HCT116 (cell line): ENCODE measurements around the gene RGL4. TPM values are rescaled to one million over a fixed set of nuclear protein-coding genes. Genes with fewer than 3 reads are reported as not detected.

ENCODE experiments used
- ATAC-seq: fragments of 200-7000 bp; cut with Tn5 transposase; 2 replicates; pipeline ENCODE4 v1.9.1; 2020; ENCODE audit warnings: mild to moderate bottlenecking, moderate library complexity
- BruUV-seq: library from RNA; stranded (reverse); fragments of 400-500 nt; replicated peaks from 2 replicates; lab custom pipeline; 2021; lab: Mats Ljungman, UMichigan
- CTCF ChIA-PET: fragments of 300-600 bp; sonication (Branson Sonifier 250); formaldehyde crosslinking; loops from one replicate; lab custom pipeline; 2021; ENCODE audit warnings: antibody characterized with exemption; lab: Charles Lee
- POLR2A ChIA-PET: fragments of 300-600, 350-600 bp; sonication (Branson Sonifier 250); formaldehyde crosslinking; loops from one replicate; lab custom pipeline; 2021; ENCODE audit warnings: antibody characterized with exemption; lab: Charles Lee
- RAD21 ChIA-PET, 2 experiments: fragments of 300-600 bp; sonication (Branson Sonifier 250); formaldehyde crosslinking; loops; one replicate each; lab custom pipeline; 2023; ENCODE audit warnings: low total read pairs in 2 of 2; ENCODE audit not compliant: uncharacterized antibody in 2 of 2, unreplicated experiment in 2 of 2, low non-redundant PET in 1 of 2; lab: Charles Lee
- DNase-seq: peaks from one replicate; pipeline ENCODE4 v3.0.0-alpha.2; 2010; ENCODE audit warnings: low read depth, low spot score
- H2AFZ ChIP-seq: fragments of 200-600 bp; shearing (Covaris generic), sonication (generic); 2 replicates; pipeline ENCODE4 v1.6.1; 2017; ENCODE audit warnings: low read depth, mixed run types, mixed read lengths, antibody characterized with exemption, low read length; ENCODE audit not compliant: poor library complexity, severe bottlenecking
- H3K27ac ChIP-seq: 2 replicates; pipeline ENCODE4 v1.5.1; 2012; ENCODE audit warnings: low read depth, low read length
- H3K27me3 ChIP-seq: fragments of 200-600 bp; sonication (generic); 2 replicates; pipeline ENCODE4 v1.6.1; 2016; ENCODE audit warnings: mixed run types, low read length, mixed read lengths; ENCODE audit not compliant: insufficient read depth
- H3K36me3 ChIP-seq, 2 experiments: fragments of 200-500 bp in 1 of 2; fragments of 200-600 bp in 1 of 2; sonication (Bioruptor generic) in 1 of 2; sonication (generic) in 1 of 2; 2 replicates each; pipeline versions ENCODE4 v1.5.1 to v1.6.1; 2014 to 2016; ENCODE audit warnings: low read length in 2 of 2, inconsistent platforms in 1 of 2, mixed read lengths in 1 of 2, mixed run types in 1 of 2; ENCODE audit not compliant: insufficient read depth in 2 of 2, control insufficient read depth in 1 of 2
- H3K4me1 ChIP-seq, 2 experiments: fragments of 200-600 bp in 1 of 2; sonication (generic) in 1 of 2; 2 replicates each; pipeline versions ENCODE4 v1.5.1 to v1.6.1; 2012 to 2017; ENCODE audit warnings: low read length in 2 of 2, inconsistent platforms in 1 of 2, mild to moderate bottlenecking in 1 of 2, mixed read lengths in 1 of 2, mixed run types in 1 of 2, moderate library complexity in 1 of 2; ENCODE audit not compliant: insufficient read depth in 2 of 2, control insufficient read depth in 1 of 2
- H3K4me2 ChIP-seq: fragments of 200-600 bp; sonication (generic); 2 replicates; pipeline ENCODE4 v1.6.1; 2017; ENCODE audit warnings: mixed run types, low read length, mixed read lengths
- H3K4me3 ChIP-seq, 2 experiments: fragments of 200-600 bp in 1 of 2; sonication (generic) in 1 of 2; replicated peaks in 1 of 2; 2 replicates each; pipeline ENCODE4 v1.5.1; 2011 to 2016; ENCODE audit warnings: low read length in 2 of 2, control low read depth in 1 of 2, low read depth in 1 of 2, mild to moderate bottlenecking in 1 of 2, mixed read lengths in 1 of 2, mixed run types in 1 of 2
- H3K79me2 ChIP-seq: fragments of 200-600 bp; sonication (generic); 2 replicates; pipeline ENCODE4 v1.6.1; 2017; ENCODE audit warnings: mild to moderate bottlenecking, mixed run types, low read length, moderate library complexity, mixed read lengths; ENCODE audit not compliant: insufficient read depth
- H3K9ac ChIP-seq: fragments of 200-600 bp; sonication (generic); 2 replicates; pipeline ENCODE4 v1.6.1; 2016; ENCODE audit warnings: low read length, mixed read lengths
- H3K9me2 ChIP-seq: fragments of 200-600 bp; sonication (generic), shearing (Covaris generic); 2 replicates; pipeline ENCODE4 v1.6.1; 2017; ENCODE audit warnings: mixed run types, mild to moderate bottlenecking, moderate library complexity; ENCODE audit not compliant: insufficient read depth
- H3K9me3 ChIP-seq, 2 experiments: fragments of 200-500 bp in 1 of 2; fragments of 200-600 bp in 1 of 2; sonication (Bioruptor generic) in 1 of 2; sonication (generic) in 1 of 2; 2 replicates each; pipeline ENCODE4 v1.6.1; 2014 to 2017; ENCODE audit warnings: low read length in 2 of 2, mixed read lengths in 2 of 2, inconsistent platforms in 1 of 2, low read depth in 1 of 2, mild to moderate bottlenecking in 1 of 2, mixed run types in 1 of 2, moderate library complexity in 1 of 2; ENCODE audit not compliant: control insufficient read depth in 1 of 2, insufficient read depth in 1 of 2
- H4K20me1 ChIP-seq: fragments of 200-600 bp; sonication (generic), shearing (Covaris generic); 2 replicates; pipeline ENCODE4 v1.6.1; 2017; ENCODE audit warnings: mixed run types, mild to moderate bottlenecking, moderate library complexity; ENCODE audit not compliant: insufficient read depth
- CBX3 ChIP-seq: IDR thresholded peaks from 2 replicates; pipeline ENCODE4 v1.6.1; 2012; ENCODE audit warnings: low read depth
- EGR1 ChIP-seq: IDR thresholded peaks from 2 replicates; pipeline ENCODE4 v1.6.1; 2012; ENCODE audit warnings: low read depth
- ELF1 ChIP-seq: IDR thresholded peaks from 2 replicates; pipeline ENCODE4 v1.6.1; 2012; ENCODE audit warnings: low read depth, borderline replicate concordance
- EZH2 ChIP-seq: fragments of 200-600 bp; sonication (generic); IDR thresholded peaks from 2 replicates; pipeline ENCODE4 v1.6.1; 2017; ENCODE audit warnings: antibody characterized with exemption, mixed run types
- FOSL1 ChIP-seq: IDR thresholded peaks from 2 replicates; pipeline ENCODE4 v1.6.1; 2012; ENCODE audit warnings: low read depth
- POLR2AphosphoS5 ChIP-seq: IDR thresholded peaks from 2 replicates; pipeline ENCODE4 v1.6.1; 2011; ENCODE audit warnings: mild to moderate bottlenecking, low read depth, low read length, moderate library complexity
- SIN3A ChIP-seq: IDR thresholded peaks from 2 replicates; pipeline ENCODE4 v1.6.1; 2012; ENCODE audit warnings: low read depth
- SP1 ChIP-seq: IDR thresholded peaks from 2 replicates; pipeline ENCODE4 v1.6.1; 2012; ENCODE audit warnings: low read depth
- TCF7L2 ChIP-seq: IDR thresholded peaks from 2 replicates; pipeline ENCODE4 v1.7.0; 2011; ENCODE audit warnings: borderline replicate concordance, inconsistent platforms; ENCODE audit not compliant: insufficient read depth, insufficient read length; ENCODE audit errors: extremely low read depth
- YY1 ChIP-seq: IDR thresholded peaks from 2 replicates; pipeline ENCODE4 v1.6.1; 2011; ENCODE audit warnings: low read length, low read depth, moderate library complexity, mild to moderate bottlenecking; ENCODE audit not compliant: insufficient replicate concordance; ENCODE audit errors: extremely low read depth
- intact Hi-C: fragments of 100-400 bp; cut with micrococcal nuclease; formaldehyde crosslinking; loops from 2 replicates; pipeline ENCODE4 v1.10.0; 2022
- total RNA-seq: library from RNA; stranded (reverse); gene quantifications from one replicate; pipeline ENCODE4 v1.2.1, GENCODE V29; 2021; ENCODE audit not compliant: unreplicated experiment
- TF ChIP-seq, protein P1 (sequence below): IDR thresholded peaks from 2 replicates; pipeline ENCODE4 v1.6.1; 2012
- TF ChIP-seq, protein P2 (sequence below), 3 experiments: fragments of 200-600 bp in 1 of 3; sonication (generic) in 1 of 3; IDR thresholded peaks in 2 of 3; conservative IDR thresholded peaks in 1 of 3; 2 replicates each; pipeline ENCODE4 v1.5.1; 2012 to 2017; ENCODE audit warnings: low read depth in 2 of 3, low read length in 2 of 3, antibody characterized with exemption in 1 of 3, borderline replicate concordance in 1 of 3, control low read depth in 1 of 3, mild to moderate bottlenecking in 1 of 3, mixed read lengths in 1 of 3, mixed run types in 1 of 3, moderate library complexity in 1 of 3; ENCODE audit not compliant: insufficient read depth in 1 of 3

Gene RGL4
- total RNA-seq, 1 experiment from 2014 or later = not detected

DNA sequence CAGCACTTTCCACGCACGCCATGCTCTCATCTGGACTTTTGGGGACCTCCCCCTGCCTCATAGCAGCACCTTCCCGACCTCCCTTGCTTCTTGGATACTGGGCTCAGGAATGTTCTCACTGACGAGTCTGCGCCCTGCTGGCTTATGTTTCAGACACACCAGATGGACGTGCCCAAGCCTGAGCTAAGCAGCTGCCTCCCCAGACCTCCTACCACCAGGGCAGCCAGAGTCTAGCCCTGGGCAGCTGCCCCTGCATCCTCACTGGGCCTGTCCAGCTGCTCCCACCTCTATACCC is 13.2 kb upstream of the RGL4 start:
- no TSS peak for BruUV-seq
- Histone ChIP-seq H3K27me3 (no peaks in the 10 kb centered on the region), H3K27ac (no peak overlapping the region), H2AFZ (no peak overlapping the region), H3K4me1 (no peaks in the 10 kb centered on the region), H3K9me2 (no peaks in the 10 kb centered on the region), H4K20me1 (no peaks in the 10 kb centered on the region), H3K9me3 (no peaks in the 10 kb centered on the region), H3K4me2 (no peak overlapping the region), H3K9ac (no peak overlapping the region), H3K4me3 (no peak overlapping the region), H3K79me2 (no peaks in the 10 kb centered on the region), H3K36me3 (0 out of 4 replicates have a peak, but pooled peaks cover 0 to 4% of the 10 kb centered on the region in 2 experiments)
- ChIA-PET RAD21 (no interaction called here), CTCF (no interaction called here), POLR2A (no interaction called here)
- TF ChIP-seq YY1 = no peak
- TF ChIP-seq POLR2AphosphoS5 = no peak
- TF ChIP-seq EGR1 = no peak
- no peak for ATAC-seq
- intact Hi-C loops = no loop called here
- no peak for DNase-seq

DNA sequence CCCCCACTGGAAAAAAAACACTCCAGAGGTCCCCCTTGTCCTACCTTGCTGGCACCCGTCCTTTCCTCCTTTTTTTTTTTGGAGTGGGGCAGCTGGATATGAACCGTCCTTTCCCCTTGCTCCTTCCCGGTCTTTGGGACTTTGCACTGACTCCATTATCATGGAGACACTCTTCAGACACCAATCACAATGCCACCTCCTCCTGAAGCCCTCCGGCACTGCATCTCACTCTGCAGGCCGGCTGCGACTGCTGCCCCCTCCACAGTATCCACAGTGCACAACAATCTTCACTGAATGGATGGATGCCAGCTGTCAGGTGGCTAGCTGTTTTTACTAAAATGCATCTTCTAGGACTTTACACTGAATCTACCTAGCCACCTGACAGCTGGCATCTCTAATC is 12.7 kb upstream of the RGL4 start:
- DNase-seq = no peak
- RAD21 ChIA-PET = no interaction called here
- POLR2A ChIA-PET = no interaction called here

More for the DNA sequence above, 12.7 kb upstream of the RGL4 start:
- no peaks in the 10 kb centered on the region for H3K79me2 ChIP-seq
- H3K36me3 ChIP-seq = 0 out of 4 replicates have a peak, but pooled peaks cover 0 to 4% of the 10 kb centered on the region in 2 experiments
- H2AFZ ChIP-seq = no peak overlapping the region
- H4K20me1 ChIP-seq = no peaks in the 10 kb centered on the region
- no peaks in the 10 kb centered on the region for H3K27me3 ChIP-seq
- no peaks in the 10 kb centered on the region for H3K9me2 ChIP-seq
- H3K9me3 ChIP-seq = no peaks in the 10 kb centered on the region
- no peak overlapping the region for H3K4me3 ChIP-seq
- no peak overlapping the region for H3K27ac ChIP-seq
- BruUV-seq = no TSS peak
- no peak for TF ChIP-seq TCF7L2
- TF ChIP-seq SP1 = no peak
- TF ChIP-seq CBX3 = no peak
- TF ChIP-seq, protein P1, sequence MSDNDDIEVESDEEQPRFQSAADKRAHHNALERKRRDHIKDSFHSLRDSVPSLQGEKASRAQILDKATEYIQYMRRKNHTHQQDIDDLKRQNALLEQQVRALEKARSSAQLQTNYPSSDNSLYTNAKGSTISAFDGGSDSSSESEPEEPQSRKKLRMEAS = no peak
- no peak for TF ChIP-seq ELF1
- TF ChIP-seq EZH2 = no peak
- TF ChIP-seq SIN3A = no peak
- TF ChIP-seq, protein P2, sequence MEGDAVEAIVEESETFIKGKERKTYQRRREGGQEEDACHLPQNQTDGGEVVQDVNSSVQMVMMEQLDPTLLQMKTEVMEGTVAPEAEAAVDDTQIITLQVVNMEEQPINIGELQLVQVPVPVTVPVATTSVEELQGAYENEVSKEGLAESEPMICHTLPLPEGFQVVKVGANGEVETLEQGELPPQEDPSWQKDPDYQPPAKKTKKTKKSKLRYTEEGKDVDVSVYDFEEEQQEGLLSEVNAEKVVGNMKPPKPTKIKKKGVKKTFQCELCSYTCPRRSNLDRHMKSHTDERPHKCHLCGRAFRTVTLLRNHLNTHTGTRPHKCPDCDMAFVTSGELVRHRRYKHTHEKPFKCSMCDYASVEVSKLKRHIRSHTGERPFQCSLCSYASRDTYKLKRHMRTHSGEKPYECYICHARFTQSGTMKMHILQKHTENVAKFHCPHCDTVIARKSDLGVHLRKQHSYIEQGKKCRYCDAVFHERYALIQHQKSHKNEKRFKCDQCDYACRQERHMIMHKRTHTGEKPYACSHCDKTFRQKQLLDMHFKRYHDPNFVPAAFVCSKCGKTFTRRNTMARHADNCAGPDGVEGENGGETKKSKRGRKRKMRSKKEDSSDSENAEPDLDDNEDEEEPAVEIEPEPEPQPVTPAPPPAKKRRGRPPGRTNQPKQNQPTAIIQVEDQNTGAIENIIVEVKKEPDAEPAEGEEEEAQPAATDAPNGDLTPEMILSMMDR (IDR thresholded peaks at IDR 0.05 in 2 of 3, conservative IDR thresholded peaks at IDR 0.05 in 1 of 3; ENCODE audit: borderline replicate concordance in 1 of 3, insufficient read depth in 1 of 3, low read depth in 2 of 3, low read length in 2 of 3) = no peak
- TF ChIP-seq FOSL1 = no peak
- no peak for TF ChIP-seq EGR1
- H3K4me1 ChIP-seq = no peaks in the 10 kb centered on the region
- no peak overlapping the region for H3K9ac ChIP-seq
- CTCF ChIA-PET = no interaction called here
- intact Hi-C loops = no loop called here
- no peak overlapping the region for H3K4me2 ChIP-seq
- no peak for ATAC-seq
